Fibroblast of lung (primary cell): ENCODE measurements around the gene NR1D2. TPM values are rescaled to one million over a fixed set of nuclear protein-coding genes. Genes with fewer than 3 reads are reported as not detected.

ENCODE experiments used
- DNase-seq, 2 donors: peaks; one replicate each; pipeline versions ENCODE4 v3.0.0 to v3.0.0-alpha.2; 2010; ENCODE audit warnings: low read depth in 2 of 2
- H2AFZ ChIP-seq: 2 replicates; pipeline ENCODE4 v1.5.1; 2012; ENCODE audit warnings: low read length, control low read depth, inconsistent platforms
- H3K27ac ChIP-seq: 2 replicates; pipeline ENCODE4 v1.5.1; 2011; ENCODE audit warnings: low read length, control low read depth; ENCODE audit not compliant: insufficient read depth
- H3K27me3 ChIP-seq: 2 replicates; pipeline ENCODE4 v1.5.1; 2011; ENCODE audit warnings: mild to moderate bottlenecking, low read length; ENCODE audit not compliant: control insufficient read depth, insufficient read depth
- H3K36me3 ChIP-seq: 2 replicates; pipeline ENCODE4 v1.5.1; 2011; ENCODE audit warnings: low read length; ENCODE audit not compliant: control insufficient read depth, insufficient read depth
- H3K4me1 ChIP-seq: 2 replicates; pipeline ENCODE4 v1.5.1; 2011; ENCODE audit warnings: low read length; ENCODE audit not compliant: control insufficient read depth, insufficient read depth; ENCODE audit errors: extremely low read depth
- H3K4me2 ChIP-seq: 2 replicates; pipeline ENCODE4 v1.5.1; 2011; ENCODE audit warnings: low read length, control low read depth; ENCODE audit not compliant: insufficient read depth; ENCODE audit errors: extremely low read depth
- H3K4me3 ChIP-seq, 4 experiments: fragments of 200-600 bp in 1 of 4; sonication (generic) in 1 of 4; replicated peaks in 1 of 4; 2 replicates each; pipeline ENCODE4 v1.5.1; 2011 to 2016; ENCODE audit warnings: low read length in 4 of 4, low read depth in 3 of 4, mild to moderate bottlenecking in 3 of 4, control low read depth in 2 of 4, inconsistent platforms in 1 of 4, mixed read lengths in 1 of 4; ENCODE audit not compliant: insufficient read depth in 1 of 4; ENCODE audit errors: control extremely low read depth in 1 of 4
- H3K79me2 ChIP-seq: 2 replicates; pipeline ENCODE4 v1.5.1; 2012; ENCODE audit warnings: mild to moderate bottlenecking, low read length, inconsistent platforms; ENCODE audit not compliant: control insufficient read depth, insufficient read depth
- H3K9ac ChIP-seq: 2 replicates; pipeline ENCODE4 v1.5.1; 2011; ENCODE audit warnings: mild to moderate bottlenecking, low read length, control low read depth; ENCODE audit not compliant: insufficient read depth
- H3K9me3 ChIP-seq: 2 replicates; pipeline ENCODE4 v1.5.1; 2012; ENCODE audit warnings: low read depth, low read length; ENCODE audit not compliant: control insufficient read depth, insufficient read depth
- H4K20me1 ChIP-seq: 2 replicates; pipeline ENCODE4 v1.5.1; 2011; ENCODE audit warnings: low read length; ENCODE audit not compliant: control insufficient read depth, insufficient read depth; ENCODE audit errors: extremely low read depth
- CTCF ChIP-seq, 2 donors: IDR thresholded peaks in 1 of 2; conservative IDR thresholded peaks in 1 of 2; 1 replicate in 1 of 2; 2 replicates in 1 of 2; pipeline ENCODE4 v1.5.1; 2011 to 2012; ENCODE audit warnings: low read length in 2 of 2, control low read depth in 1 of 2, inconsistent platforms in 1 of 2, low read depth in 1 of 2, mild to moderate bottlenecking in 1 of 2
- EZH2 ChIP-seq: IDR thresholded peaks from 2 replicates; pipeline ENCODE4 v1.5.1; 2012; ENCODE audit warnings: low read length, control low read depth, mild to moderate bottlenecking; ENCODE audit errors: missing control alignments
- polyA plus RNA-seq, 2 donors: library from polyadenylated mRNA; depleted of rRNA in 1 of 2; stranded (reverse) in 1 of 2; unstranded in 1 of 2; fragments of >200 nt; gene quantifications; 2 replicates each; pipeline ENCODE4 v1.2.1, GENCODE V29; 2011 to 2012; ENCODE audit warnings: missing spikeins in 1 of 2
- total RNA-seq: library from RNA; depleted of rRNA; stranded (reverse); fragments of >200 nt; gene quantifications from 2 replicates; pipeline ENCODE4 v1.2.1, GENCODE V29; 2014

Gene NR1D2
- total and polyA plus RNA-seq, 2 donors (not counting 1 experiment from before 2014, with no cell fraction given): 41.5 to 85.2 TPM

- peak; percentile 51 to 77 for DNase-seq
- Histone ChIP-seq H3K4me1 (peaks cover 2% of the 10 kb centered on the region), H3K4me2 (no peak overlapping the region), H3K4me3 (no peak overlapping the region), H3K9me3 (no peaks in the 10 kb centered on the region), H4K20me1 (no peaks in the 10 kb centered on the region), H3K36me3 (no peaks in the 10 kb centered on the region), H2AFZ (no peak overlapping the region), H3K79me2 (no peaks in the 10 kb centered on the region), H3K27me3 (no peaks in the 10 kb centered on the region), H3K27ac (no peak overlapping the region), H3K9ac (no peak overlapping the region)
- TF ChIP-seq CTCF (conservative IDR thresholded peaks at IDR 0.05 in 1 of 2, IDR thresholded peaks at IDR 0.05 in 1 of 2; ENCODE audit: low read depth in 1 of 2, low read length in 2 of 2) (no peak), EZH2 (no peak)
These were observed 46.9 kb downstream of the NR1D2 start for GRCh38 chr3:23991683-23992628.

- Histone ChIP-seq H3K4me2 (no peak overlapping the region), H3K36me3 (no peaks in the 10 kb centered on the region), H3K79me2 (no peaks in the 10 kb centered on the region), H3K9ac (no peak overlapping the region), H3K4me1 (peaks cover 2% of the 10 kb centered on the region), H3K27ac (no peak overlapping the region), H2AFZ (no peak overlapping the region), H3K9me3 (no peaks in the 10 kb centered on the region), H4K20me1 (no peaks in the 10 kb centered on the region), H3K4me3 (no peak overlapping the region), H3K27me3 (no peaks in the 10 kb centered on the region)
- no peak for DNase-seq
- TF ChIP-seq EZH2: no peak
- TF ChIP-seq CTCF (conservative IDR thresholded peaks at IDR 0.05 in 1 of 2, IDR thresholded peaks at IDR 0.05 in 1 of 2; ENCODE audit: low read depth in 1 of 2, low read length in 2 of 2): no peak
These were observed 48.6 kb downstream of the NR1D2 start for GRCh38 chr3:23993556-23994243.

GRCh38 chr3:23994244-23994569 lies 49.1 kb downstream of the NR1D2 start:
- H4K20me1 ChIP-seq: no peaks in the 10 kb centered on the region
- H3K79me2 ChIP-seq: no peaks in the 10 kb centered on the region
- no peak overlapping the region for H2AFZ ChIP-seq
- H3K9me3 ChIP-seq: no peaks in the 10 kb centered on the region
- H3K9ac ChIP-seq: no peak overlapping the region
- H3K27ac ChIP-seq: no peak overlapping the region
- TF ChIP-seq EZH2 (no peak), CTCF (conservative IDR thresholded peaks at IDR 0.05 in 1 of 2, IDR thresholded peaks at IDR 0.05 in 1 of 2; ENCODE audit: low read depth in 1 of 2, low read length in 2 of 2) (no peak)
- no peaks in the 10 kb centered on the region for H3K36me3 ChIP-seq
- DNase-seq: no peak
- no peaks in the 10 kb centered on the region for H3K27me3 ChIP-seq
- H3K4me3 ChIP-seq: no peak overlapping the region
- no peak overlapping the region for H3K4me2 ChIP-seq
- H3K4me1 ChIP-seq: peaks cover 2% of the 10 kb centered on the region
